Astrocyte (in vitro differentiated cells and primary cell): ENCODE measurements around the gene MORN1.

Source experiments
- EZH2 ChIP-seq: IDR thresholded peaks from 2 replicates; pipeline ENCODE4 v1.6.1; 2012; ENCODE audit warnings: mild to moderate bottlenecking, low read length, inconsistent platforms; ENCODE audit not compliant: insufficient read depth
- TF ChIP-seq, protein P1 (sequence below): IDR thresholded peaks from 2 replicates; pipeline ENCODE4 v1.5.1; 2011; ENCODE audit warnings: low read depth, mild to moderate bottlenecking, inconsistent platforms, low read length, moderate library complexity; ENCODE audit not compliant: insufficient read depth

DNA sequence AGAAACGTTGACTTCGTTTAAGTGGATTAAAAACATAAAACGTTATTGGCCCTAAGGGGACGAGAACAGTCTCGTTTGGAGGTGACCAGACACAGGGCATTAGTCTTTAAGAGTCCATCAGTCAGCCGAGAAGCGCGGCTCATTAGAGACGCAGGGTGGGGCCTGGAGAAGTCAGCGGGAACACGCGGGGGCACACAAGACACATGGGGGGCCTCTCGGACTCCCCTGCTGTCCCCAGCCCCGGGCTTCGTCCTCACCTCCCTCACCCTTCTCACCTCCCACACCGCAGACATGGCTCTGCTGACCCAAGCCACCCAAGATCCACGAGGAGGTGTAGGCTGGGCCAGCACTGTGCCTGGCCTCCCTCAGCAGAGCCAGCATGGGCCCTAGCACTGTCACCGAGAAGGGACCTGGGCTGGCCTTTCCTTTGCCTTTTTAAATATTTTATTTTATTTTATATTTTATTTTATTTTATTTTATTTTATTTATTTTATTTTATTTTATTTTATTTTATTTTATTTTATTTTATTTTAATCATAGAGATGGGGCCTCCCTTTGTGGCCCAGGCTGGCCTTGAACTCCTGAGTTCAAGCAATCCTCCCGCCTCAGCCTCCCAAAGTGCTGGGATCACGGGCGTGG is 48.9 kb downstream of the MORN1 start:
- TF ChIP-seq, protein P1, sequence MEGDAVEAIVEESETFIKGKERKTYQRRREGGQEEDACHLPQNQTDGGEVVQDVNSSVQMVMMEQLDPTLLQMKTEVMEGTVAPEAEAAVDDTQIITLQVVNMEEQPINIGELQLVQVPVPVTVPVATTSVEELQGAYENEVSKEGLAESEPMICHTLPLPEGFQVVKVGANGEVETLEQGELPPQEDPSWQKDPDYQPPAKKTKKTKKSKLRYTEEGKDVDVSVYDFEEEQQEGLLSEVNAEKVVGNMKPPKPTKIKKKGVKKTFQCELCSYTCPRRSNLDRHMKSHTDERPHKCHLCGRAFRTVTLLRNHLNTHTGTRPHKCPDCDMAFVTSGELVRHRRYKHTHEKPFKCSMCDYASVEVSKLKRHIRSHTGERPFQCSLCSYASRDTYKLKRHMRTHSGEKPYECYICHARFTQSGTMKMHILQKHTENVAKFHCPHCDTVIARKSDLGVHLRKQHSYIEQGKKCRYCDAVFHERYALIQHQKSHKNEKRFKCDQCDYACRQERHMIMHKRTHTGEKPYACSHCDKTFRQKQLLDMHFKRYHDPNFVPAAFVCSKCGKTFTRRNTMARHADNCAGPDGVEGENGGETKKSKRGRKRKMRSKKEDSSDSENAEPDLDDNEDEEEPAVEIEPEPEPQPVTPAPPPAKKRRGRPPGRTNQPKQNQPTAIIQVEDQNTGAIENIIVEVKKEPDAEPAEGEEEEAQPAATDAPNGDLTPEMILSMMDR, result no peak
- TF ChIP-seq EZH2, result no peak
